Thyroid gland (tissue), 4 donors: ENCODE measurements around the gene VWF. TPM values are rescaled to one million over a fixed set of nuclear protein-coding genes. Genes with fewer than 3 reads are reported as not detected.

Source experiments
- DNase-seq, 2 donors: peaks; one replicate each; pipeline ENCODE4 v3.0.0-alpha.2; 2019
- H3K27ac ChIP-seq, 3 donors: fragments of 200-600 bp; sonication (generic); 1 replicate in 2 of 3; 2 replicates in 1 of 3; pipeline ENCODE4 v1.5.1; 2016 to 2019; ENCODE audit warnings: mild to moderate bottlenecking in 1 of 3, moderate library complexity in 1 of 3
- H3K27me3 ChIP-seq: fragments of 200-600 bp; sonication (generic); one replicate; pipeline ENCODE4 v1.5.1; 2019
- H3K36me3 ChIP-seq, 2 donors: fragments of 200-600 bp; sonication (generic); one replicate each; pipeline ENCODE4 v1.5.1; 2016 to 2019
- H3K4me1 ChIP-seq, 2 donors: fragments of 200-600 bp; sonication (generic); one replicate each; pipeline ENCODE4 v1.5.1; 2017 to 2019
- H3K4me3 ChIP-seq, 3 donors: fragments of 200-600 bp; sonication (generic); replicated peaks in 1 of 3; 1 replicate in 2 of 3; 2 replicates in 1 of 3; pipeline ENCODE4 v1.5.1; 2016; ENCODE audit warnings: mild to moderate bottlenecking in 1 of 3
- H3K9me3 ChIP-seq: fragments of 200-600 bp; sonication (generic); one replicate; pipeline ENCODE4 v1.5.1; 2017
- POLR2A ChIP-seq, 2 donors: fragments of 450-650 bp; IDR thresholded peaks; one replicate each; pipeline ENCODE4 v1.6.1; 2017; ENCODE audit warnings: antibody characterized with exemption in 2 of 2, mild to moderate bottlenecking in 2 of 2, moderate library complexity in 1 of 2
- WGBS, 2 donors: methylation state at CpG; one replicate each; pipeline ENCODE4 v1.1.5; 2017; 5-methylcytosine and 5-hydroxymethylcytosine counted together
- intact Hi-C: fragments of 100-400 bp; cut with DNase I; formaldehyde crosslinking; loops from one replicate; pipeline ENCODE4 v1.15.1; 2023
- total RNA-seq, 4 donors: library from RNA; depleted of rRNA; stranded (reverse); fragments of >200 nt; gene quantifications; one replicate each; pipeline ENCODE4 v1.2.3, GENCODE V29; 2016
- TF ChIP-seq, protein P1 (sequence below), 6 experiments: fragments of 200-600 bp in 3 of 6; fragments of 450-650 bp in 3 of 6; sonication (generic) in 3 of 6; IDR thresholded peaks; one replicate each; pipeline ENCODE4 v1.5.1; 2016 to 2019; ENCODE audit warnings: antibody characterized with exemption in 6 of 6, mild to moderate bottlenecking in 2 of 6, inconsistent platforms in 1 of 6, moderate library complexity in 1 of 6

The VWF gene
- total RNA-seq, 4 donors from 2014 or later = 54.3 to 169 (median 98.5) TPM

- H3K36me3 ChIP-seq = no peaks in the 10 kb centered on the region
- no peak overlapping the region for H3K27ac ChIP-seq
- WGBS, 2 donors = 80 to 81% methylated on average over 3 of the region's 3 CpGs
- H3K4me3 ChIP-seq = no peak overlapping the region
- TF ChIP-seq, protein P1, sequence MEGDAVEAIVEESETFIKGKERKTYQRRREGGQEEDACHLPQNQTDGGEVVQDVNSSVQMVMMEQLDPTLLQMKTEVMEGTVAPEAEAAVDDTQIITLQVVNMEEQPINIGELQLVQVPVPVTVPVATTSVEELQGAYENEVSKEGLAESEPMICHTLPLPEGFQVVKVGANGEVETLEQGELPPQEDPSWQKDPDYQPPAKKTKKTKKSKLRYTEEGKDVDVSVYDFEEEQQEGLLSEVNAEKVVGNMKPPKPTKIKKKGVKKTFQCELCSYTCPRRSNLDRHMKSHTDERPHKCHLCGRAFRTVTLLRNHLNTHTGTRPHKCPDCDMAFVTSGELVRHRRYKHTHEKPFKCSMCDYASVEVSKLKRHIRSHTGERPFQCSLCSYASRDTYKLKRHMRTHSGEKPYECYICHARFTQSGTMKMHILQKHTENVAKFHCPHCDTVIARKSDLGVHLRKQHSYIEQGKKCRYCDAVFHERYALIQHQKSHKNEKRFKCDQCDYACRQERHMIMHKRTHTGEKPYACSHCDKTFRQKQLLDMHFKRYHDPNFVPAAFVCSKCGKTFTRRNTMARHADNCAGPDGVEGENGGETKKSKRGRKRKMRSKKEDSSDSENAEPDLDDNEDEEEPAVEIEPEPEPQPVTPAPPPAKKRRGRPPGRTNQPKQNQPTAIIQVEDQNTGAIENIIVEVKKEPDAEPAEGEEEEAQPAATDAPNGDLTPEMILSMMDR (IDR thresholded peaks at IDR 0.05) = no peak
- TF ChIP-seq POLR2A (IDR thresholded peaks at IDR 0.05) = no peak
- no peaks in the 10 kb centered on the region for H3K27me3 ChIP-seq
- H3K4me1 ChIP-seq = peaks cover 0 to 8% of the 10 kb centered on the region in 2 donors
- H3K9me3 ChIP-seq = no peaks in the 10 kb centered on the region
- intact Hi-C loops = no loop called here
- no peak for DNase-seq
Observed at GRCh38 chr12:6096527-6096926, 27.9 kb downstream of the VWF start.

DNA sequence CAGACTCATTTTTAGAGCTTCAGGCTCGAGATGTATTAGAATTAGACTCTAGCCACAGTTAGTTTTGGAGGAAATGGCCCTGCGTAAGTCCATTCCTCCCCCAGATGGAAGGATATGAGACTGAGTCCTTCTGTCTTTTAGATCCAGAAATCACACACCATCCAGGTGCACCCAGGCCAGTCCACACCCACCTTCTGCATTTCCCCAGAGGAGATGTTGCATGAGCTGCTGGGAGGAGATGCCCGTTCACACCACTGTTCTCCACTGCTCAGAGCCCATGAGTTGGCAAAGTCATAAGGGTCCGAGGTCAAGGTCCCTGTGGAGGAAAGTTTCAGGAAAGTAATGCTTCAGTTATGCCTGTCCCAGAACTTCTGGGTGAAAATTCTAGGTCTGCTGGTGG lies 29.2 kb downstream of the VWF start:
- no peak for DNase-seq
- intact Hi-C loops = no loop called here
- WGBS, 2 donors = 90 to 96% methylated on average over 4 of the region's 4 CpGs
- H3K27me3 ChIP-seq = no peaks in the 10 kb centered on the region
- H3K27ac ChIP-seq = no peak overlapping the region
- H3K36me3 ChIP-seq = no peaks in the 10 kb centered on the region
- H3K9me3 ChIP-seq = no peaks in the 10 kb centered on the region
- no peak overlapping the region for H3K4me3 ChIP-seq
- H3K4me1 ChIP-seq = peaks cover 0 to 16% of the 10 kb centered on the region in 2 donors
- TF ChIP-seq, protein P1 (IDR thresholded peaks at IDR 0.05) = no peak
- no peak for TF ChIP-seq POLR2A (IDR thresholded peaks at IDR 0.05)

DNA sequence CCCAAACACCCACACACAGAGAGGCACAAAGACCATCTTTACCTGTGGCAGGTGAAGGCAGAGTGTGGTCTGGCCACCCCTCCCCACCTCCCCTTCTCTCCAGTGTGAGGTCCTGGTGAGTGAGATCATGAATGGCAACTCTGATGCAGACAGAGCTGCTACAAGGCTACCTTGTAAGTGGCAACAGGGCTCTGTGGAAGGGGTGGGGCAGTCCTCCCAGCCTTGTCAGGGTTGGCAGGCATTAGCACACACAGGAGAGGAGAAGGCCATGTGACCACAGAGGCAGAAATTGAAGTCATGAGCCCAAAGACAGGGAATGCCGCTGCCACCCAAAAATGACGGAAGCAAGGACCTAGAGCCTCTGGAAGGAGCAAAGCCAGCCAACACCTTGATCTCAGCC lies 30.7 kb downstream of the VWF start:
- intact Hi-C loops = no loop called here
- WGBS, 2 donors = 96 to 100% methylated on average over 2 of the region's 2 CpGs
- Histone ChIP-seq H3K4me1 (peaks cover 0 to 23% of the 10 kb centered on the region in 2 donors), H3K9me3 (no peaks in the 10 kb centered on the region), H3K27me3 (no peaks in the 10 kb centered on the region), H3K4me3 (no peak overlapping the region), H3K36me3 (no peaks in the 10 kb centered on the region), H3K27ac (no peak overlapping the region)
- DNase-seq = no peak
- TF ChIP-seq, protein P1 (IDR thresholded peaks at IDR 0.05) = no peak

DNA sequence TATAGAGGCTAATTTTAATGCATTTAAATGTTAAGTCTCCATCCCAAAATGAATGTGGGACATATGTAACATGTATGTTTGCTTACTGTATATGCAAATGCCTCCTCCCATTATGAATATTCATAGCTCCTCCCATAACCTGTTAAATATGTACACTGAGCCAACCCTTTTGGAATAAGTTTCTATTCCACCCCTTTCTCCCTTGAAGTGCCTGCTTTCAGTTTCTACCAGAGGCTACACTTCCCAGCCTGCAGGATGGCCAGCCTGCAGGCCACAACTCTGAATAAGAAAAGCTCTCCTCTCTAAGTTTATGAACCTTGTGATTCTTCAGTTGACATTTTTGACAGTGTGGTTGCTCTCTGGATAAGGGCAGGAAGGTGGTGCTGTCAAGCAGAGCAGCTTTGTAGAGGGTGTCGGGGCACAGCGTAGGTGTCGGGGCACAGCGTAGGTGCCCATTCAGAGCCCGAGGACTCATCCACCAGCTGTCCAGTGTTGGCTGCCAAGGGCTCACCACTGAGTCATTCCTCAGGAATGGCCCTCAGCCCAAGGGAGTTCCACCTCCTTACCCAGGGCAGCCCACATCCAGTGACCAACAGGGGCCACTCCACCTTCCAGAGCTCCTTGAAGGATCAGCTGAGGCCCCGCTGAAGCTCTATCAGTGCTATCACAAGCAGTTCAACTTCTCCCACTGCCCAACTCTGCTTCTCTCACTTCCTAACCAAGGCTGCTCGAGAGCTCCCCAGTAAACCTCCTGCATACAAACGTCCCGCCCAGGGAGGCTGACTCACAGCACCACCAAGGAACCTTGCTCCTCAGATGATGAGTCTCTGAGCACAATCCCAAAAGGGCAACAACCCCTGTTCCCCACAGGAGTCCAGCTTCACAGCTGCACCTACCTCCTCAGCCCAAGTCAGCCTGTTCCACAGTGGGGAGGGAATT lies 31.4 kb downstream of the VWF start:
- intact Hi-C loops = no loop called here
- Histone ChIP-seq H3K27ac (no peak overlapping the region), H3K9me3 (no peaks in the 10 kb centered on the region), H3K4me1 (peaks cover 0 to 26% of the 10 kb centered on the region in 2 donors), H3K36me3 (no peaks in the 10 kb centered on the region), H3K27me3 (no peaks in the 10 kb centered on the region), H3K4me3 (no peak overlapping the region)
- 73 to 79% methylated on average over 9 of the region's 9 CpGs for WGBS, 2 donors
- TF ChIP-seq, protein P1 (IDR thresholded peaks at IDR 0.05) = no peak
- TF ChIP-seq POLR2A (IDR thresholded peaks at IDR 0.05) = no peak
- DNase-seq = peak; percentile 71 to 87
